H1 (cell line): ENCODE measurements around the gene BTG2. TPM values are rescaled to one million over a fixed set of nuclear protein-coding genes. Genes with fewer than 3 reads are reported as not detected.

Source experiments
- CTCF ChIA-PET: fragments of 300-600 bp; sonication (Branson Sonifier 250); formaldehyde crosslinking; loops from one replicate; lab custom pipeline; 2021; ENCODE audit not compliant: partially characterized antibody; lab: Charles Lee
- POLR2A ChIA-PET: fragments of 300-600 bp; sonication (Branson Sonifier 250); formaldehyde crosslinking; loops from one replicate; lab custom pipeline; 2021; ENCODE audit warnings: inconsistent platforms; ENCODE audit not compliant: partially characterized antibody; lab: Charles Lee
- DNase-seq, 2 experiments: peaks; one replicate each; pipeline versions ENCODE4 v3.0.0 to v3.0.0-alpha.2; 2010 to 2022; ENCODE audit warnings: low spot score in 2 of 2, low read depth in 1 of 2, mixed read lengths in 1 of 2
- FAIRE-seq: peaks from 2 replicates; lab custom pipeline; 2011; peaks lifted over from hg19 to GRCh38; lab: Jason Lieb, UNC
- H2AFZ ChIP-seq: 2 replicates; pipeline ENCODE4 v1.8.1; 2012; ENCODE audit warnings: low read length, inconsistent platforms
- H2AK5ac ChIP-seq: 2 replicates; pipeline ENCODE4 v1.6.1; 2013; ENCODE audit warnings: low read depth, low read length
- H2BK120ac ChIP-seq: replicated peaks from 2 replicates; pipeline ENCODE3; 2013; ENCODE audit warnings: low read depth, low read length, inconsistent platforms
- H2BK12ac ChIP-seq: 2 replicates; pipeline ENCODE4 v1.6.1; 2013; ENCODE audit warnings: low read depth, low read length
- H2BK15ac ChIP-seq: 2 replicates; pipeline ENCODE4 v1.6.1; 2013; ENCODE audit warnings: low read length
- H2BK20ac ChIP-seq: 2 replicates; pipeline ENCODE4 v1.6.1; 2013; ENCODE audit warnings: low read length
- H2BK5ac ChIP-seq: 2 replicates; pipeline ENCODE4 v1.6.1; 2013; ENCODE audit warnings: low read depth, low read length
- H3K14ac ChIP-seq: 2 replicates; pipeline ENCODE4 v1.6.1; 2013; ENCODE audit warnings: inconsistent platforms; ENCODE audit not compliant: insufficient read length
- H3K18ac ChIP-seq: 2 replicates; pipeline ENCODE4 v1.6.1; 2013; ENCODE audit warnings: low read length; ENCODE audit errors: extremely low read depth
- H3K23ac ChIP-seq: 2 replicates; pipeline ENCODE4 v1.6.1; 2013; ENCODE audit warnings: inconsistent platforms; ENCODE audit not compliant: insufficient read length
- H3K23me2 ChIP-seq: 2 replicates; pipeline ENCODE4 v1.6.1; 2013; ENCODE audit warnings: low read depth, low read length
- H3K27ac ChIP-seq: 2 replicates; pipeline ENCODE4 v1.6.1; 2011; ENCODE audit warnings: low read depth, low read length, inconsistent platforms
- H3K27me3 ChIP-seq, 4 experiments: replicated peaks in 1 of 4; 1 replicate in 1 of 4; 2 replicates in 3 of 4; pipeline versions ENCODE4 v1.6.1 to v1.8.1; 2011 to 2013; ENCODE audit warnings: low read length in 3 of 4, mild to moderate bottlenecking in 3 of 4, inconsistent platforms in 2 of 4, mixed read lengths in 2 of 4, moderate library complexity in 1 of 4; ENCODE audit not compliant: control insufficient read depth in 3 of 4, insufficient read depth in 3 of 4; ENCODE audit errors: extremely low read depth in 1 of 4
- H3K36me3 ChIP-seq, 4 experiments: 2 replicates each; pipeline versions ENCODE4 v1.6.1 to v1.8.1; 2011 to 2013; ENCODE audit warnings: mild to moderate bottlenecking in 4 of 4, low read length in 3 of 4, moderate library complexity in 2 of 4, control low read depth in 1 of 4, inconsistent platforms in 1 of 4; ENCODE audit not compliant: insufficient read depth in 4 of 4, control insufficient read depth in 2 of 4
- H3K4ac ChIP-seq: replicated peaks from 2 replicates; pipeline ENCODE3; 2013; ENCODE audit warnings: low read length, low read depth, mixed read lengths, inconsistent platforms; ENCODE audit not compliant: insufficient read length
- H3K4me1 ChIP-seq, 4 experiments: replicated peaks in 1 of 4; 1 replicate in 1 of 4; 2 replicates in 3 of 4; pipeline versions ENCODE4 v1.6.1 to v1.8.1; 2011 to 2013; ENCODE audit warnings: low read length in 3 of 4, inconsistent platforms in 2 of 4, mixed read lengths in 1 of 4; ENCODE audit not compliant: insufficient read depth in 4 of 4, control insufficient read depth in 3 of 4
- H3K4me2 ChIP-seq, 2 experiments: 2 replicates each; pipeline versions ENCODE4 v1.6.1 to v1.8.1; 2011 to 2013; ENCODE audit warnings: low read depth in 2 of 2, low read length in 2 of 2, control low read depth in 1 of 2, inconsistent platforms in 1 of 2, mild to moderate bottlenecking in 1 of 2; ENCODE audit not compliant: insufficient read depth in 1 of 2
- H3K4me3 ChIP-seq, 4 experiments: fragments of 200-600, 300-600 bp in 1 of 4; sonication (generic), shearing (Covaris generic), sonication (Bioruptor Twin) in 1 of 4; 2 replicates each; pipeline versions ENCODE4 v1.5.1 to v1.8.1; 2011 to 2016; ENCODE audit warnings: low read length in 4 of 4, low read depth in 3 of 4, control low read depth in 2 of 4, inconsistent platforms in 2 of 4, mild to moderate bottlenecking in 2 of 4, mixed read lengths in 1 of 4, moderate library complexity in 1 of 4; ENCODE audit not compliant: insufficient read depth in 2 of 4; ENCODE audit errors: extremely low read depth in 1 of 4
- H3K56ac ChIP-seq: replicated peaks from 2 replicates; pipeline ENCODE3; 2013; ENCODE audit warnings: low read depth, mild to moderate bottlenecking, mixed read lengths, low read length, inconsistent platforms; ENCODE audit not compliant: insufficient read length
- H3K79me1 ChIP-seq: 2 replicates; pipeline ENCODE4 v1.6.1; 2013; ENCODE audit warnings: low read depth, low read length, control low read depth
- H3K79me2 ChIP-seq, 2 experiments: 2 replicates each; pipeline versions ENCODE4 v1.6.1 to v1.8.1; 2012 to 2013; ENCODE audit warnings: low read length in 2 of 2, mild to moderate bottlenecking in 2 of 2, inconsistent platforms in 1 of 2; ENCODE audit not compliant: insufficient read depth in 2 of 2, control insufficient read depth in 1 of 2
- H3K9ac ChIP-seq, 4 experiments: replicated peaks in 1 of 4; 1 replicate in 1 of 4; 2 replicates in 3 of 4; pipeline versions ENCODE4 v1.6.1 to v1.8.1; 2011 to 2013; ENCODE audit warnings: low read depth in 3 of 4, low read length in 3 of 4, control low read depth in 2 of 4, mild to moderate bottlenecking in 2 of 4, moderate library complexity in 2 of 4, inconsistent platforms in 1 of 4; ENCODE audit errors: extremely low read depth in 1 of 4
- H3K9me3 ChIP-seq, 2 experiments: 2 replicates each; pipeline versions ENCODE4 v1.6.1 to v1.8.1; 2012 to 2013; ENCODE audit warnings: mild to moderate bottlenecking in 2 of 2, moderate library complexity in 2 of 2, control low read depth in 1 of 2, inconsistent platforms in 1 of 2, low read depth in 1 of 2, low read length in 1 of 2, mixed read lengths in 1 of 2; ENCODE audit not compliant: insufficient read depth in 2 of 2
- H4K20me1 ChIP-seq, 2 experiments: replicated peaks in 1 of 2; 2 replicates each; pipeline versions ENCODE3 to v1.8.1; 2011 to 2013; ENCODE audit warnings: inconsistent platforms in 2 of 2, low read length in 2 of 2, mild to moderate bottlenecking in 1 of 2; ENCODE audit not compliant: insufficient read depth in 2 of 2, control insufficient read depth in 1 of 2
- H4K5ac ChIP-seq: 2 replicates; pipeline ENCODE4 v1.6.1; 2013; ENCODE audit warnings: low read length, low read depth, mixed read lengths, inconsistent platforms; ENCODE audit not compliant: insufficient read length
- H4K8ac ChIP-seq: 2 replicates; pipeline ENCODE4 v1.8.0; 2013; ENCODE audit warnings: mild to moderate bottlenecking, moderate library complexity, low read length, inconsistent platforms; ENCODE audit not compliant: insufficient read depth; ENCODE audit errors: extremely low read depth
- H4K91ac ChIP-seq: replicated peaks from 2 replicates; pipeline ENCODE3; 2013; ENCODE audit warnings: low read length, mixed read lengths, inconsistent platforms; ENCODE audit not compliant: insufficient read length
- CBX8 ChIP-seq: fragments of 300-800, 300-1000 bp; sonication (generic); IDR thresholded peaks from 2 replicates; pipeline ENCODE4 v1.7.1; 2016; ENCODE audit warnings: low read depth, low read length, borderline replicate concordance
- FOSL1 ChIP-seq: IDR thresholded peaks from 2 replicates; pipeline ENCODE4 v1.6.1; 2011; ENCODE audit warnings: mild to moderate bottlenecking, low read depth, low read length, moderate library complexity; ENCODE audit not compliant: insufficient read depth
- JUND ChIP-seq: IDR thresholded peaks from 2 replicates; pipeline ENCODE4 v1.6.1; 2011; ENCODE audit warnings: mild to moderate bottlenecking, improper control_type of control experiment, low read length
- KDM1A ChIP-seq: fragments of 200-600, 300-600 bp; sonication (generic); IDR thresholded peaks from 2 replicates; pipeline ENCODE4 v1.7.1; 2016; ENCODE audit warnings: mild to moderate bottlenecking, low read length, borderline replicate concordance
- KDM5A ChIP-seq: fragments of 200-600 bp; IDR thresholded peaks from 2 replicates; pipeline ENCODE4 v1.7.1; 2012; ENCODE audit warnings: mild to moderate bottlenecking, low read length, inconsistent platforms, mixed read lengths
- POLR2AphosphoS5 ChIP-seq: IDR thresholded peaks from 2 replicates; pipeline ENCODE4 v1.6.1; 2011; ENCODE audit warnings: low read depth, low read length
- RNF2 ChIP-seq: fragments of 200-900, 300-1000 bp; sonication (generic); IDR thresholded peaks from 2 replicates; pipeline ENCODE4 v1.7.1; 2016; ENCODE audit warnings: borderline replicate concordance, low read depth, mild to moderate bottlenecking, antibody characterized with exemption, low read length; ENCODE audit not compliant: poor library complexity, severe bottlenecking; ENCODE audit errors: missing control alignments
- SIX5 ChIP-seq: IDR thresholded peaks from 2 replicates; pipeline ENCODE4 v1.6.1; 2011; ENCODE audit warnings: mild to moderate bottlenecking, low read depth, low read length
- USF2 ChIP-seq: IDR thresholded peaks from 2 replicates; pipeline ENCODE4 v1.6.1; 2011; ENCODE audit warnings: low read length, improper control_type of control experiment
- whole genome bisulfite sequencing, 2 experiments: shearing (Covaris generic) in 1 of 2; methylation state at CpG; one replicate each; pipeline versions ENCODE4 v1.1.6 to v1.1.7; 2013 to 2015; ENCODE audit warnings: low lambda C conversion rate in 2 of 2, mixed read lengths in 2 of 2, inconsistent platforms in 1 of 2, low coverage in 1 of 2, missing lambda C conversion rate in 1 of 2; ENCODE audit not compliant: insufficient replicate concordance in 2 of 2, insufficient coverage in 1 of 2, insufficient read length in 1 of 2; ENCODE audit errors: extremely low coverage in 1 of 2, missing lambda C conversion rate in 1 of 2; 5-methylcytosine and 5-hydroxymethylcytosine counted together
- polyA plus RNA-seq, 7 experiments: library from polyadenylated mRNA; depleted of rRNA in 3 of 7; stranded (reverse) in 5 of 7; unstranded in 2 of 7; fragments of >200 nt in 5 of 7; fragments of 200-250 nt in 2 of 7; gene quantifications; 1 replicate in 5 of 7; 2 replicates in 1 of 7; 4 replicates in 1 of 7; pipeline versions ENCODE4 v1.2.1 to v1.2.3, GENCODE V29; 2011 to 2013; ENCODE audit warnings: missing spikeins in 2 of 7, mixed read lengths in 2 of 7
- total RNA-seq: library from RNA; stranded (reverse); fragmentation: NEBNext Ultra II Directional; extraction: Animal tissue kit (Norgen Biotek cat#: 25700); gene quantifications from 2 replicates; pipeline ENCODE4 v1.2.1, GENCODE V29; 2021

Gene BTG2
- total and polyA plus RNA-seq, 2 of the 8 experiments (the other 6 are each of a cell fraction or from before 2014, with no cell fraction given) = 4.8 to 11.0 TPM

DNA sequence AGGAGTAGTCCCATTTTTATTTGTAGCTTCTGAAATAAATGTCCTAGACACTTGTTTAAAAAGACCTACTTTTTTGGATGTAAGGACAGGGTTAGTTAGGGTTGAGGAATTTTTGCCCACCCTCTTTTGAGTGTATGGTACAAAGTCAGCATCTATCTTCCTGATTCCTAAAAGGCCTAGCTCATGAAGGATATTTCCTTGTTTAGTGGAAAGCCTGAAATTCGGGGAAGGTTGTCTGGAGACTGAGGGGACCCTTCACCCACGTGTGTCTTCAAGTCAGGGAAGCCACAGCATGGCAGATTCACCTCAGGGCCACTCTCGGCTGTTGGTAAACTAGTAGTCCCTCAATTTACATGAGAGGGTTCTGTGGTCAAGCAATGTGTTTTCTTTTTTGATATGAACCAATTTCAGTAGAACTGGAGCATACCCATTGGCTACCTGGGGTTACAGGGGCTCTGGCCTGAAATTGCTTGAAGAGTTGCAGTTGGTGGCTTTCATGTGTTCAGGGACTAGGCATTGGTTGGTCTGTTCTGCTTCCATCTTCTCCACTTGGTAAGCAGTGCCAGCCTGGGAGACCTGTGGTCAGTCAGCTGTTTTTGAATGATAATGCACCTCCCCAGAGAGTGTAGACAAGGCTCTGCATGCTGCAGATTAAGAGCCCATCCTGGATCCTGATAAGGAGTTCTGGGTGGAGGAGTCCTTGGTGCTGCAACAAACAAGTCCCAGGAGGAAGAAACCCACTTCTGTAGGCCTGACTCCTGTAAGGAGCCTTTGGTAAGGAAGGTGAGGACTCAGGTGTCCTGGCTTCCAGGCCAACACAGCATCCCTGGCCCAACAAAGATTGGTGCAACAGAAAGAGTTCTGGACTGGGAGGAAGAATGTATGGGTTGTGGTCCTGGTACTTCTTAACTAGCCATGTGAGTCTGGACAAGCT lies 6.3 kb downstream of the BTG2 start:
- Histone ChIP-seq H4K8ac (no peak overlapping the region), H3K4me3 (no peak overlapping the region), H3K79me1 (no peaks in the 10 kb centered on the region), H3K27ac (no peak overlapping the region), H3K79me2 (no peaks in the 10 kb centered on the region), H4K5ac (no peak overlapping the region), H3K18ac (no peak overlapping the region), H2BK15ac (no peak overlapping the region), H3K9me3 (no peaks in the 10 kb centered on the region), H3K23me2 (peaks cover 2% of the 10 kb centered on the region), H4K91ac (no peak overlapping the region), H4K20me1 (peaks cover 6 to 24% of the 10 kb centered on the region in 2 experiments), H2AK5ac (no peak overlapping the region), H2AFZ (no peak overlapping the region), H3K56ac (no peak overlapping the region), H3K4ac (no peak overlapping the region), H3K27me3 (peaks cover 22 to 64% (median 54%) of the 10 kb centered on the region in 4 experiments), H3K4me1 (peaks cover 7 to 18% (median 13%) of the 10 kb centered on the region in 4 experiments), H2BK5ac (no peak overlapping the region), H2BK12ac (no peak overlapping the region), H2BK20ac (no peak overlapping the region), H3K36me3 (no peaks in the 10 kb centered on the region; a peak in 1 of 8 replicates), H3K4me2 (no peak overlapping the region), H2BK120ac (no peak overlapping the region), H3K14ac (no peak overlapping the region), H3K23ac (no peak overlapping the region), H3K9ac (no peak overlapping the region; a peak in 1 of 7 replicates)
- ChIA-PET POLR2A (interaction anchor here (0.8 kb wide), 1 partner anchor 21 kb away, joined by 3 read pairs; no protein-coding TSS in a partner anchor), CTCF (interaction anchor here (0.7 to 9.3 kb wide), 7 partner anchors 12 to 42 kb away, joined by 3 to 123 read pairs (median 6); no protein-coding TSS in a partner anchor)
- DNase-seq (no peak), FAIRE-seq (no peak)
- 72% methylated on average over 3 of the region's 3 CpGs; no CpG with 5 or more reads in 1 of the 2 experiments for WGBS, 2 experiments
- TF ChIP-seq JUND = no peak
- no peak for TF ChIP-seq FOSL1
- no peak for TF ChIP-seq POLR2AphosphoS5
- TF ChIP-seq USF2 = no peak
- no peak for TF ChIP-seq CBX8
- TF ChIP-seq RNF2 = no peak
- no peak for TF ChIP-seq SIX5
- TF ChIP-seq KDM1A = no peak
- TF ChIP-seq KDM5A = no peak
